OCI-LY7 (cell line): ENCODE measurements around the gene PAMR1. TPM values are rescaled to one million over a fixed set of nuclear protein-coding genes. Genes with fewer than 3 reads are reported as not detected.

Source experiments
- BruUV-seq: library from RNA; stranded (reverse); fragments of 400-500 nt; replicated peaks from 2 replicates; lab custom pipeline; 2021; lab: Mats Ljungman, UMichigan
- CTCF ChIA-PET: fragments of 300-600 bp; sonication (Branson Sonifier 250); formaldehyde crosslinking; loops from one replicate; lab custom pipeline; 2022; ENCODE audit warnings: antibody characterized with exemption; ENCODE audit not compliant: unreplicated experiment; lab: Charles Lee
- POLR2A ChIA-PET: fragments of 300-600 bp; sonication (Branson Sonifier 250); formaldehyde crosslinking; loops from one replicate; lab custom pipeline; 2022; ENCODE audit warnings: antibody characterized with exemption; lab: Charles Lee
- DNase-seq: peaks from one replicate; pipeline ENCODE4 v3.0.0-alpha.2; 2015; ENCODE audit warnings: low spot score
- H2AFZ ChIP-seq: fragments of 200-600 bp; sonication (generic), shearing (Covaris generic); 2 replicates; pipeline ENCODE4 v1.6.1; 2014; ENCODE audit warnings: mild to moderate bottlenecking, antibody characterized with exemption, low read length, moderate library complexity
- H3K27ac ChIP-seq: fragments of 200-600 bp; sonication (generic); 2 replicates; pipeline ENCODE4 v1.5.1; 2014; ENCODE audit warnings: mixed run types, low read depth, mild to moderate bottlenecking, moderate library complexity, low read length, inconsistent platforms; ENCODE audit not compliant: poor library complexity, severe bottlenecking
- H3K36me3 ChIP-seq: fragments of 200-600 bp; sonication (generic); 2 replicates; pipeline ENCODE4 v1.6.1; 2014; ENCODE audit warnings: mild to moderate bottlenecking, antibody characterized with exemption, low read length, moderate library complexity, mixed read lengths; ENCODE audit not compliant: insufficient read depth
- H3K4me1 ChIP-seq: fragments of 200-600 bp; sonication (generic); 2 replicates; pipeline ENCODE4 v1.5.1; 2014; ENCODE audit warnings: mild to moderate bottlenecking, low read length; ENCODE audit not compliant: insufficient read depth, poor library complexity, severe bottlenecking
- H3K4me2 ChIP-seq: fragments of 200-600 bp; sonication (generic); 2 replicates; pipeline ENCODE4 v1.6.1; 2014; ENCODE audit warnings: mild to moderate bottlenecking, low read length
- H3K4me3 ChIP-seq: fragments of 200-600 bp; sonication (generic); 2 replicates; pipeline ENCODE4 v1.5.1; 2014; ENCODE audit warnings: mild to moderate bottlenecking, low read depth, low read length; ENCODE audit not compliant: poor library complexity, severe bottlenecking
- H3K79me2 ChIP-seq: fragments of 200-600 bp; sonication (generic); 2 replicates; pipeline ENCODE4 v1.6.1; 2016; ENCODE audit warnings: low read depth, mild to moderate bottlenecking, low read length, moderate library complexity, mixed read lengths; ENCODE audit not compliant: insufficient read depth
- H3K9me2 ChIP-seq: fragments of 200-600 bp; sonication (generic); 2 replicates; pipeline ENCODE4 v1.6.1; 2016; ENCODE audit warnings: mild to moderate bottlenecking, low read length, mixed read lengths; ENCODE audit not compliant: insufficient read depth
- H3K9me3 ChIP-seq: fragments of 200-600 bp; sonication (generic); 2 replicates; pipeline ENCODE4 v1.6.1; 2014; ENCODE audit warnings: mild to moderate bottlenecking, mixed run types, low read length, mixed read lengths
- H4K20me1 ChIP-seq: fragments of 200-600 bp; sonication (generic); 2 replicates; pipeline ENCODE4 v1.6.1; 2014; ENCODE audit warnings: mild to moderate bottlenecking, antibody characterized with exemption, low read length, moderate library complexity, mixed read lengths; ENCODE audit not compliant: insufficient read depth
- CTCF ChIP-seq: fragments of 200-600 bp; sonication (generic); conservative IDR thresholded peaks from 2 replicates; pipeline ENCODE4 v1.5.1; 2014; ENCODE audit warnings: mild to moderate bottlenecking, antibody characterized with exemption, low read length, moderate library complexity, mixed read lengths
- EZH2phosphoT487 ChIP-seq: fragments of 200-600 bp; sonication (generic); IDR thresholded peaks from 2 replicates; pipeline ENCODE4 v1.6.1; 2018; ENCODE audit warnings: low read depth, borderline replicate concordance, mild to moderate bottlenecking, mixed run types, antibody characterized with exemption, low read length, moderate library complexity, mixed read lengths
- intact Hi-C: fragments of 100-400 bp; cut with micrococcal nuclease; formaldehyde crosslinking; loops from one replicate; pipeline ENCODE4 v1.10.0; 2022; ENCODE audit not compliant: unreplicated experiment
- total RNA-seq, 2 experiments: library from RNA; depleted of rRNA in 1 of 2; stranded (reverse); fragments of >200 nt in 1 of 2; shearing (Covaris generic) in 1 of 2; gene quantifications; 2 replicates each; pipeline ENCODE4 v1.2.3, GENCODE V29; 2014 to 2022

The PAMR1 gene
- total RNA-seq, 2 experiments from 2014 or later: not detected

GRCh38 chr11:35390737-35391682 lies 134.4 kb downstream of the PAMR1 start:
- Histone ChIP-seq H3K9me3 (no peaks in the 10 kb centered on the region), H3K4me3 (no peak overlapping the region), H3K27ac (no peak overlapping the region), H3K4me1 (peaks cover 13% of the 10 kb centered on the region), H3K4me2 (peak overlapping the region; percentile 27), H3K79me2 (no peaks in the 10 kb centered on the region), H3K36me3 (no peaks in the 10 kb centered on the region), H2AFZ (no peak overlapping the region), H3K9me2 (no peaks in the 10 kb centered on the region), H4K20me1 (no peaks in the 10 kb centered on the region)
- no TSS peak for BruUV-seq
- ChIA-PET POLR2A (interaction anchor here (0.7 to 1.2 kb wide), 2 partner anchors 13 to 146 kb away, joined by 3 to 7 read pairs; no protein-coding TSS in a partner anchor), CTCF (interaction anchor here (0.5 kb wide), 1 partner anchor 32 kb away, joined by 3 read pairs; no protein-coding TSS in a partner anchor)
- TF ChIP-seq CTCF (no peak), EZH2phosphoT487 (no peak)
- no peak for DNase-seq
- intact Hi-C loops: loop anchor here (5.0 kb wide), 2 partner anchors 79 to 879 kb away; partner anchors contain the start of gene ELF5

DNA sequence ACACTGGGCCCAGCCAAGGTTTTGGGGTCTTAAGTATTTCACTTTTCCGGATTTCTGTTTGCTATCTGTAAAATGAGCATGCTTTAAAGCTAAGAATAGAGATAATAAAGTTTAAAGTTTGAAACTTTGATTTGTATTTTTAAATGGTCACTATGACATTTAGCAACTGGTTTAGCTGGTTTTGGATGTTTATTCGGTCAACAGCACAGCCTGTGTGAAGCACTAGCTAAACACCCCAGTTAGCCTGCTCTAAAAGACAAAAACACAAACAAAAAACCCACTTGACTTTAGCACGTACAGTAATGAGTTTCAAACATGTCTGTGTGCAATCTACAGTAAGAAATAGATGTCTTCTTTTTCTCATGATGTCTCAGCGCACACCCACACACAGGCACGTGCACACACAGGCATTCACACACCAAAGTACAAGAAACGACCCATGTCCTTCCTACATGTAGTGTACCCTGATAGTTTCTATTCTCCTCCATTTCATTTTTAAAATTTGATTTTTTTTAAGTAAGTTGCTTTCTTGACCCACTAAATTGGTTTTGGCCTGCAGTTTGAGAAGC lies 135.4 kb downstream of the PAMR1 start:
- Histone ChIP-seq H3K4me2 (no peak overlapping the region), H3K4me3 (no peak overlapping the region), H4K20me1 (no peaks in the 10 kb centered on the region), H3K9me2 (no peaks in the 10 kb centered on the region), H3K4me1 (peaks cover 13% of the 10 kb centered on the region), H3K79me2 (no peaks in the 10 kb centered on the region), H3K36me3 (no peaks in the 10 kb centered on the region), H3K9me3 (no peaks in the 10 kb centered on the region), H3K27ac (no peak overlapping the region), H2AFZ (no peak overlapping the region)
- no peak for DNase-seq
- BruUV-seq: no TSS peak
- CTCF ChIA-PET: no interaction called here
- TF ChIP-seq EZH2phosphoT487 (no peak), CTCF (no peak)
- POLR2A ChIA-PET: interaction anchor here (0.6 to 1.4 kb wide), 4 partner anchors 10 to 1430 kb away, joined by 3 to 4 read pairs (median 4); no protein-coding TSS in a partner anchor
- intact Hi-C loops: loop anchor here (5.0 kb wide), 2 partner anchors 78 to 878 kb away; partner anchors contain the start of gene ELF5
